Measurements from ENCODE around the gene LMCD1.
A peak's percentile ranks its signal among the peaks of the same experiment; 100 is the strongest.

LMCD1 gene

DNA sequence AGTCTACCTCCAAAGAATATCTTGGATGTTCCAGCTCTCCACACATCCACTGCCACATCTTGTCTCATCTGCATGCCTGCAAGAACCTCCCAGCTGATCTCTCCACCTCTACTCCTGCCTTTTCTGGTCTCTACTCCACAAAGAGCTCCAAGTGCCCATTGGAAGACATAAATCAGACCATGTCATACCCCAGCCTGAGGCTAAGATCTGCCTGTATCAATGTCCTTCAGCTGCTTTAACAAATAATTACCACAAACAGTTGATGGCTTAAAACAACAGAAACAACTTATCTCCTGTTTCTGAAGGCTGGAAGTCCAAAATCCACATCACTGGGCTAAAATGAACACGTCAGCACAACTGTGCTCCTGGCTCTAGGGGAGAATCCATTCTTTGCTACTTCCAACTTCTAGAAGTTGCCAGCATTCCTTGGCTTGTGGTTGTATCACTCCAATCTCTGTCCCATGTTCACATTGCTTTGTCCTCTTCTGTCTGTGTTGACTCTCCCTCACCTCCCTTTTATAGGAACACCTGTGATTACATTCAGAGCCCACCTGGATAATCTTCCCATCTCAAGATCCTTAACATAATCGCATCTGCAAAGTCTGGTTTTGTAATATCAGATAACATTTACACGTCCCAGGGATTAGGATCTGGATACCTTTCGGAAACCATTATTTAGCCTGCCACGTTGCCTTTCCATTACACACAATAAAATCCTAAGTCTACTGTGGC, 17.0 kb upstream of the LMCD1 start:
- DNase-seq = no peak

DNA sequence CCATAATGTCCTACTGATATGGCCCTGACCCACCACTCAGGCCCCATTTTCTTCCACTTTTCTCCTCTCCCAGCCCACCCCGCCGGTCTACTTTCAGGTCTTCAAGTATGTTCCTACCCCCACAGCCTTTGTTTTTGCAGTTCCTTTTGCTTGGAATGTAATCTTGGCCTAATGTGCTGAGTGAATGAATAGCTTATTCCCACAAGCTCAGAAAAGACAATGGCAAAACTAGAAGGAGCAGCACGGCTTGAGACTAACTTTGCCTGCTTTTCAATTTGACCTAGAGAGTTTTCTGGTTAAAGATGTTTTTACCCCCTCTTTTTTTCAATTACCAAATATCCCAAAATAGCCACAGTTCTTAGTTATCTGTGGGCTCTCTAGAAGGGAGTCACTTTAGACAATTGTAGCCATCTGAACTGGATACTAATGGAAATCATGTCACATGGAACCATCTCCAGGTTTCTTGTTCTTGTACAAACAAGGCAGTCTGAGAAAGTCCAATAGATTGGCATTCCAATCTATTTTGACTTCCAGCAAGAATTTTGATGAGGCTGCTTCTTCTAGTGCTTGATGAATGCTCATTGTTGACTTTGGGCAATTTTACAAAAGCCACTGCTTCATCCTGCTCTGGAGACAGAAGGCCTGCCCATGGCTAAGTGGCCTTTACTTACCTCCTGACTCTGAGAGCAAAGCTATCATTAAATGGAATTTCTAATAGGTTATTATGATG, 16.3 kb upstream of the LMCD1 start:
- no peak for DNase-seq

DNA sequence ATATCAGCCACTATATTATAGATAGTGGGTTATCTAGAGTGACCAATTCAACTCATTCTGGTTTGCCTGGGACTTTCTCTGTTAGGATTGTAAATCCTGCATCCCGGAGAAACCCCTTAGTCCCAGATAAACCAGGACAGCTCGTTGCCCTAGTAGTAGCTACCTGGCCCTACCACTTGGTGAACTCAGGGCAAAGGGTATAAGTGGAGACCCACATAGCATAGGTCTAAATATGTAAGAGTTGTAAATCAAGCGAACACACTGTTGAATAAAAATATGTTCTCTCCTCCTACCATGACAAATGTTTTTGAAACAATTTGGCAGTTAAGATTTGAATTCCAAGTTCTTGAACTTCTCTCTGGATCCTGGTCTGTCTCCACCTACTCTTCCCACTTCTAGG, 15.7 kb upstream of the LMCD1 start:
- no peak for DNase-seq

DNA sequence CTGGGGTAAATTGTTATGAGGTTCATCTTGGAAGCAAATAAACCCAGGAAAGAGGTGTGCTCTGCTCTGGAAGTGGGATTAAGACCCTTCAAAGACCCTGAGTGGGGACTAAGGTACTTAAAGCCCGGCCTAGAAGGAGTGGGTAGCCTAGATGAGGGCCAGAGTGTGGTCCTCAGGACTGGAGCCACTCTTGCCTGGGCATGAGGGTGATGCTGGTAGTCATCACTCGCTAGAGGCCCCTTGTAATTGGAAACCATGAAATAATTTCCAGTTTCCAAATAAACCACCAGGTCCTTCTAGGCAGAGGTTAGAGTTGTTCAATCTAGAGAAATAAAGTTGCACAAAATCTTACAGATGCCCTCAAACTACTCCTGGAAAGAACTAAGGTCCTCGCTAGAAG, 15.2 kb upstream of the LMCD1 start:
- DNase-seq = no peak

DNA sequence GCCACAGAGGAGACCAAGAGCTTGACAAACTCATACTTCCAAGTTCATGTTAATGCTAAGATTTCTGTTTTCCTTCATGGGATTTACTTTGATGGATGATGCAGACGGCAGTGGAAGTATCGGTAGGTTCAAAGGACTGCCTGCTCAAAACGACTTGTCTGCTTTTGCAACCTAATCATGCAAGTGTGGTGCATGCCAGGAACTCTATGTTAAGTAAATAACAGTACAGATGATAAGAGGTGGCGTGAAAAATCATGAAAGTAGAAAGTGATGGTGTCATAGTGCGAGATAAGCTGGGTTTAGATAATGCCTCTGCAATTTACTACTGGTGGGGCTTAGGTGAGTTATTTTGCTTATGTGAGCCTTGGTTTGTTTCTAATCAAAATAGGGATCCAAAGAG, 14.7 kb upstream of the LMCD1 start:
- no peak for DNase-seq

DNA sequence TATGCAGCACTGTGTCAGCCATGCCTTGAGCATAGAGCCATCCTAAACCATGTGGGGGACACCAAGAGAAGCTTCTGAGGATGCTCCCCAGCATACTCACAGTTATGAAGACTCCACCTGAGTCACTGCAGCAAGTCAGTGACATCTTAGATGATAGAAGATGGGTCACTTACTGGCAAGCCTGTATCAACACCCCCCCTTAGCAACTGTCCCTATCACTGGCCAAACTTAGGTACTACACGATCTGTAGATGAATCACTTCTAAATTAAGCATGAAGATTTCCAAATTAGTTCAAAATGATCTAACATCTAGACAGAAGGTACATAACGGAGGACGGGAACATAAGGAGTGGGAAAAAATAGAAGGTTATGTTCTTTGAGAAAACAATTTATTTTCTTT, 13.2 kb upstream of the LMCD1 start:
- peak in 1 of 51 donors; percentile 39 for DNase-seq

DNA sequence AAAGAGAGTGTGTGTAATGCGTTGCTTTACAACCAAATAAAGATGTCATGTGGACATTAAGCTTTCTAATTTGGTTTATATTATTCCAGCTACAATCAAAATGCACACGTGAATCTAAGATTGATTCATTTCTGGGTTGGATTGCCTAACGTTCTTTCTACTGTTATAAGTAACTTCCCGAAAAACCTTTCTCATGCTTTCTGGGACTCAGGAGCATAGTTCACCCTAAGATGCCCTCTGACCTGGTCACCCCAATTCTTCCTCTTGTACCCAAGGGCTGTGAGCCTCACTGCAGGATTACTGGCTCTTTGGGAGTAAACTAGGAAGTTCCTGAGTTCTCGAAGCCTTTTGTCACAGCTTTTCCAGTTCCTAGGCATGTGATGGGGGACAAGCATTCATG, 12.7 kb upstream of the LMCD1 start:
- DNase-seq = no peak

DNA sequence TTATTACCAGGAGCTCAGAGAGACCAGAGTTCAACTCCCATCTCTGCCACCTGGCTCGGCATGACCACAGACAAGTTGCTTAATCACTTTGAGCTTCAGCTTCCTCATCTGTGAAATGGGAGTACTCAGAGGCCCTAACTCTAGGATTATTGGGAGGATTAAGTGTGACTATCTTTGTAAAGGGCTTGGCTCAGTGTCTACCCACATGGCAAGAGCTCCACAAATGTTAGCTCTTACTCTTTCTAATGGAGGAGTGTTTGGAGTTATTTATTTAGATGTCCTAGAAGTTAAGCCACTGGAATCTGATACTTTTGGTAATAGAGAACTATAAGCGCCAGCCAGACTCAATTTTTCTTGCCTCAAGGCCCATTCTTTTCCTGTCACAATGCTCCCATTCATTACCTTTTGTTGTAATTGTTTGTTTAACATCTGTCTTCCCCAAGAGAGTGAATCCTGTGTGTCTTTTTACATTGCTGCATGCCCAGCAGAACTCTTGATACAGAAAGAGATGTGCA, 12.3 kb upstream of the LMCD1 start:
- no peak for DNase-seq

DNA sequence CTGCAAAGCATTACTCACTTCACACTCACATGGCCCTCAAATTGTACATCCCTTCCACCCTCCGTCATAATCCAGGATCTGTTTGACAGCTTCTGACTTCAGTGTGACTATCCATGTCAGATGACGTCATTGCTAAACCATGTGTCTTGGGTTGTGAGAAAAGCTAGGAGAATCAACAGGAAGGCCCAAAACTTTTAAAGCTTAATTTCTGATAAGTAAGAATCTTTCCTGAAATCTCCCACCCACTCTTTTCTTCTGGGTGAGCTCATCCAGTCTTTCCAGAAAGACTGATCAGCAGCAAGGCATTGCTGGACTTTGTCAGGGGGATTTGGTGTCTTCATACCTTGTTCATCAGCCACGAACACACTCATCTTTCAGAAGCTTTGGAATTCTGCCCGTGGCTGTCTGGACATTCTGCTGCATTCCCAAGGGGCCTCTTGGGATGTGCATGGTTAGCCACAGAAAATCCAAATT, 11.5 kb upstream of the LMCD1 start:
- no peak for DNase-seq

DNA sequence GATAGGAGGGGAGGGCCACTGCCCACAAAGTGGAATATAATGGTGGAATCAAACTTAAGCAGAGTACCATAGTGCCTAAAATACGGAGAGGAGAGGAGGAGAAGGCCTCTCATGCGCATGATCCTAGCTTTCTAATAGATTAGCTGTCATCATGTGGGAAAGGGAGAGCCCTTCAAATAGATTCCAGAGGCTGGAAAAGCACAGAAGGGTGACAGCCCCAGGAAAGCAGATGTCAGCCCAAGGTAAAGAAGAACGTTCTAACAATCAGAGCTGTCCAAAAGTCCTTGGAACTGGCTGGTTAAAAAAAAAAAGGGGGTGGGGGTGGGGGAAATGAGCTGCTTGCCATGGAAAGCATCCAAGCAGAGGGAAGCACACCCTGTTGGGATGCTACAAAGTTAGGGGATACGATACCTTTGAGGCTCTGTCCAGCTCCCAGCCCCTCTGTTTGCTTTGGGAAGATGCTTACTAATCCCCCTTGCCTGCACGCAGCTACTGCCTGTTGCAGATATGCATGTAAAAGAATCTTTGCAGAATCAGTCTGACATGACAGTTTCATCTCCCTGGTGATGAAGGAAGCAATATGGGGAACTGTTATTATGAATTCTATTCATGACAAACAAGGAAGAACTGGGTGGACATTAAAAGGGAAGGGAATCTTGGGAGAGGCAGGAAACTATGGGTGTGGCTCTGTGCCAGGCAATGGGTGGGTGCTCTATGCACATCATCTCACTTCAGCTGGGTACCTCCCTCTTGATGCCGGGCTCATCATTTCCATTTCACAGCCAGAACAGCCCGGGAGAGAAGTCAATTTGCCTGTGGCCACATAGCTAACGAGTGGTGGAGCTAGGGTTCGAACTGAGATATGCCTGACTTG, 10.1 kb upstream of the LMCD1 start:
- no peak for DNase-seq

DNA sequence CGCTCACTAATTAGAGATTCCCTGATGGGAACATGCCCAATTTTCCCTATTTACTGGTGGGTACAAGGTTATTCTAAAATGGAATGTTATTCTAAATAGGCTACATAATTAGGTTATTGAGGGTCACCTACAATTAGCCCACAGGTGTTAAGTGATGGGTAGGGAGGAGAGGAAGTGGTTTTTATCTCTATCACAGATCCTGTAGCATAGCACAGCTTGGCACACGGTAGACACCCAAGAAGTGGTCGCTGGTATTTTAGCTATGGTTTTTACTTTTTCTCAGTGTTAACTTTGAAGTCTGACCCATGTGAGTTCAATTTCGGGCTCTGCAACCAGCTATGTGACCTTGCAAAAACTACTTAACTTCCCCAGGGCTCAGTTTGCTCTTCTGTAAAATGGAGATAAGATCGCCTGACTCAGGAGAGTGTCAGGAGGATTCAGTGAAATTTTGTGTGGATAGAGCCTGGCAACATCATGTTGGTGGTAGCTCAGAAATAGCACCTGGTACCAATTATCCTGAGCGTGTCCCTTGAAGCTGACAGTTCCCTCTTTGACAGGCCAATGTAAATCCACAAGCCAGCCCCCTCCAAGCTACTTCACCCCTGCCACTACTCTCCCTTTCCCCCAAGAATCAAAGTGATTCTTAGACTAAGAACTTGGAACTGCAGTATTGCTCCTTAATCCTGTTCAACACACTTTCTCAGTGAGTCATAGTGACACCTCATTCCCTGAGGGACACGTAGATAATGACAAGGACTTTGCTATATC, 8.7 kb upstream of the LMCD1 start:
- no peak for DNase-seq

DNA sequence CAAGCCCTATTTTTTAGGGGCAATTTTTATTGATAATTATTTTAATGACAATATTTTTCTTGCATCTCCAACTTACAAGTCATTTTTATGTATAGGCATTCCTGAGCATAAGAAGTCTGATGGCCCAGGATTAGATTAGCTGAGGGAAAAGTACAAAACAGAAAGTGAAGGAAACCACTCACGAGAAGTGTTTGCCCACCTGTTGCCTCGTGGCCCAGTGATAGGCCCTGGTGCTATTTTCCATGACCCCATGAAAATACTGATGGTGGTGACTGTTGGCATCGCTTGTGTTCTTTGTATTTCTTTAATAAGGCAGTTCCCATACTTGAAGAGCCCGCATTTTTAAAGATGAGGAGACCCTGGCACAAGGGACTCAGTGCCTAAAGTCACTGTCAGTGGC, 7.9 kb upstream of the LMCD1 start:
- DNase-seq = no peak

DNA sequence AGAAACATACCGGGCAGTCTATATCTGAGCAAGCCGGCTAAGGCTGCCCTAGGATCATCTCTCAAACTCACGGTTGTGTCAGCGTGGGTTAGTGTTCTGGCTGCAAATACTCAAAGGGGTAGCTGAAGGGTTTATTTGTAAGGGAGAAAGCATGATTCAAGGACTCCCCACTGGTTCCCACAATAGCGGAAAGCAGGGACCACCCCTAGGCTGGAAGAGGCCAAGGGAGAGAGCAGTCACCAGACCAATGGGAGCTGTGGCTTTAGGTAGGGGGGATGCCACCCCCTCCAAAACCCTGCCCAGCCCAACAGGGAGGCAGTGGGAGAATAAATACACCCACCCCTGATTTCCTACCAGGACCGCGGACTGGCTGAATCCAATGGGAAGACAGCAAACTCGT, 7.3 kb upstream of the LMCD1 start:
- no peak for DNase-seq

DNA sequence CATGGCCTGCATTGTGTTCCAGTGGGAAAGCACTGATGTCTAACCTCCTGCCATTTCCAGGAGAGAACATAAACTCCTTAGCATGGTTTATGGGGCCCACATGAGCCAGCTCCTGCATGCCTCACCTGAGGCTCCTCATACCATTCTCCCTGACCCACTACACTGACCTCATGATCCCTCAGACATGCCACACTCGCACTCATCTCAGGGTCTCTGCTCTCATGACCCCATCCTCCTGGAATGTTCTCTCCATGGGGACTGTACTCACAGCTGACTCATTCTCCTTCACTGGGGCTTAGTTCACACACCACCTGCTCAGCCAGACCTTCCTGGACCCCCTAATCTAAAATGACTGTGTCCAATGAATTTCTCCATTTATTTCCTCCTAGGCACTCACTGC, 4.0 kb upstream of the LMCD1 start:
- no peak for DNase-seq

DNA sequence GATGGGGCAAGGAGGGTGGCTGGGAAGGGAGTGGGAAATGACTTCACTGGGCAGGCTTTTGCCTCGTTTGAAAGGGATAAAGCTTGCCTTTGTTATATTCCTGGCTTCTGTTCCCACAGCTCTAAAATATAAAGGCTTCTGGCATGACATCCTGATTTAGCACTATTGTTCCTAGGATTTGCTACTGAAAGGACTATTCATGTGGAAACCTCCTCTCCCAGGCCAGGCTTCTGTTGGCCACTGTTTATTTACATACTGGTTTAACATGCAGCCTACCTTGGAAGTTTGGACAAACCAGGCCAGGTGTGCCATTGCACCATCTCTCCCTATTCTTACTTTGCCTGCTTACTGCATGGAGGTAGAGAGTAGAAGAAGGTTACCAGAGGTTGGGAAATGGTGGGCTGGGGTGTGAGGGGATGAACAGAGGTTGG, 2.4 kb upstream of the LMCD1 start:
- DNase-seq = peak in 36 of 51 donors; percentile 6 to 88 (median 42)

DNA sequence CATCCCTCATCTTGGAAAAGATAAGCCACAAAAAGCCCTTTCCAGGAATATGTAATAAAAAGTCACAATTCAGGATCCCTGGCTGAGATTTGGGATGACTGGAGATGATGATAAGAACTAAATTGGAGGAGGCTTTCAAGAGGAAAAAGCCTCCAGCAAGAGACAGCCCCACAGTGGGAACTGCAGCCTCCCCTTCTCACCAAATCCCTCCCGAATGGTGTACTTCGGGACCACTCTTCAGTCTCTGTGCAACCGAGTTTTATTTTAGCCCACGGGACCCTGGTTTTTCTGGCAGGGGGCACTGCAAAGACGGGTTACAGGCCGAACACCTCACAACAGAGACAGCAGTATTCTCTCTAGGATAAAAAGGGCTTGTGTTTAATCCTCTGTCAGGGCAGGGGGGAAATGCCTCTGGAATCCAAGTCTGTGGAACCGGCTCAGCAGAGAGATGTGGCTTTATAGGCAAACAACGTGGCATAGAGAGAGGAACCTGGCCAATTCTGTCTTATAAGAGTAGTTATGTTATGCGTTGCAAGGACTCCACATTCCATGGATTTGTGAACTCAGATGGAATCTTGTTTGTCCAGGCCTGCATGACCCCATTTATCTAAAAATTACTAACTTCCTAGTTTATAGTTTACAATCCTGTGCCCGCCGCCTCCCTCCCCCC, 1.2 kb upstream of the LMCD1 start:
- peak in 37 of 51 donors; percentile 7 to 77 (median 35) for DNase-seq

DNA sequence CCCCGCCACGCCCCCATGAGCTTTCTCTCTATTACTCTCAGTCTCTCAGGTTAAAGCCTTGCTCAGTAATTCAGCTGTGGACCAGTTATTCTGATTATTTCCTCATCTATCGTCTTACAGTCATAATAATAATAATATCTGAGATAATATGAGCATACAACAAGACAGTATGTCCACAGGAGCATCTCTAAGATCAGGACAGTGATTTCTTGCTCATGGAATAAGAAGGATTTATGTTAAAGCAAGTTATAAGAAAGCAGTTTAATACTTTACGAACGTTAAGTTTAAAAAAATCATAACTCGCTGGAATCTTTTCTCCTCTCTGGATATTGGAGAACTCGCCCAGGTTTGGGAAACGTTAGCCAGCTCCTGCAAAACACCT, 643 bp upstream of the LMCD1 start:
- peak in 1 of 51 donors; percentile 61 for DNase-seq

DNA sequence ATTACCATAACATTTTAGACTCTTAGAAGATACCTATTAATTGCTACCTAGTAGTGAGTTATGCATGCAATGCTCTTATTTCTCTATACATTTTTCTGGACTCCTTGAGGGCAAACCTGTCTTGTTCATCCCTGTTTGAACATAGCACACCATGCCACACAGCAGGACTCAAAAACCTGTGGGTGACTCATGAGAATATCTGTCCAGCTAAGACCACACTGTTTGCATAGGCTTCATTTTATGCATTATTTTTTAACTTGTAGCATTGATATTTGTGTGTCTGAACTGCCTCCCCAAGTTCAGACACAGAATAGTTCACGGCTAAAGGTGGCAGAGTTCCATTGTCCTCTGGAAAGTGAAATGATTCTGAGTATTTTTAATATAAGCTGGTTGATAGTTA, 1.8 kb downstream of the LMCD1 start:
- DNase-seq = no peak

DNA sequence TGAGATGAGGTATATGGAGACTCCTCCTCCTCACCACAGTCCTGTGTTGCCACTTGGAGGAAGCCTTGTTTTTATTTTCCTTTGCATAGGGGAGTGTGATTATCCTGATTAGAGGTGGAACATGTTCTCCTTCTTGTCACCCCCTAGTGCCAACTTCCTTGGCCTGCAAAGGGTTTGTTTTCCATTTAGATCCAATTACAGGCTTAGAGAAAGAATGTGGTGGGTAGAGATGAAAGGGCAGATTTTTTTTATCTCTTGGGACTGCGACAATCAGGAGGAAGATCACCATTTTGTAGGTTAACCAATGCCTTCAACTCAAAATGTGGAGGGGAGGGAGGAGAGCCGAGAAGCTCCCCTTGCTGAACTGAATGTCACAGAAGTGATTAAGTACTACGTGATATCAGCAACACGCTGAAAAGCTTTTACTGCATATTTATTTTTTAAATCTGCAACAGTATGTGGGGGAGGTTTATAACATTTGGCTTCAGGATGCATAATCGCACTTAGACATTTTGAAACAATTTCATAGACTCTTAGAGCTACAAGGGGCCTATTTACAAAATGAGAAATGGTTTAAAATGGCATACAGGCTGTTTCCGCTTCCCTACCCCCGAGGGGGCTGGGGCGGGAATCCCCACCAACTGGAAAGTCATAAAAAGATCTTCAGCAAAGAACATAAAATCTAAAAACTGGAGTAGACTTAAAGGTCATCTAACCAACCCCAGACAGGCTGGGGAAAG, 2.4 kb downstream of the LMCD1 start:
- DNase-seq = no peak

DNA sequence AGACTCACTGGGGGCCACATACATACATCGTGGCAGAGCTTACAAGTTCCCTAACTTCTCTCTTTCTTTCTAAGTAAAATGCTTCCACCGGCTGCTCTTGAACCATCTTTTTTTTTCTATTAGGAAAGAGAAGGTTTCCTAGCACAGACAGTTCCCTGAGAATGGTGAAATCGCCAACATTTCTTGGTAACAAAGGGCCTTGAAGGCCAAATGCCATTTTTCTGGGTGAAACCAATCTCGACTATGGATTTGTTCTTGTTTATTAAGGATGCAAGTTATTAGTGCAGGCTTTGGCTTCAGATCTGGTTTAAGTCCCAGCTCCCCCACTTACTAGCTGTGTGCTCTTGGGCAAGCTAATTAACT, 3.0 kb downstream of the LMCD1 start:
- DNase-seq = no peak

Measured in hypothalamus (tissue), 51 donors.